GM12874 (cell line): Measurements from ENCODE around the gene LNP1.

ENCODE experiments used
- TF ChIP-seq, protein P1 (sequence below): IDR thresholded peaks from 2 replicates; pipeline ENCODE4 v1.5.1; 2011; ENCODE audit warnings: low read depth, mild to moderate bottlenecking, control low read depth, low read length, moderate library complexity; ENCODE audit not compliant: insufficient read depth

The LNP1 gene

GRCh38 chr3:100489118-100489517 is 87.8 kb downstream of the LNP1 start:
- TF ChIP-seq, protein P1, sequence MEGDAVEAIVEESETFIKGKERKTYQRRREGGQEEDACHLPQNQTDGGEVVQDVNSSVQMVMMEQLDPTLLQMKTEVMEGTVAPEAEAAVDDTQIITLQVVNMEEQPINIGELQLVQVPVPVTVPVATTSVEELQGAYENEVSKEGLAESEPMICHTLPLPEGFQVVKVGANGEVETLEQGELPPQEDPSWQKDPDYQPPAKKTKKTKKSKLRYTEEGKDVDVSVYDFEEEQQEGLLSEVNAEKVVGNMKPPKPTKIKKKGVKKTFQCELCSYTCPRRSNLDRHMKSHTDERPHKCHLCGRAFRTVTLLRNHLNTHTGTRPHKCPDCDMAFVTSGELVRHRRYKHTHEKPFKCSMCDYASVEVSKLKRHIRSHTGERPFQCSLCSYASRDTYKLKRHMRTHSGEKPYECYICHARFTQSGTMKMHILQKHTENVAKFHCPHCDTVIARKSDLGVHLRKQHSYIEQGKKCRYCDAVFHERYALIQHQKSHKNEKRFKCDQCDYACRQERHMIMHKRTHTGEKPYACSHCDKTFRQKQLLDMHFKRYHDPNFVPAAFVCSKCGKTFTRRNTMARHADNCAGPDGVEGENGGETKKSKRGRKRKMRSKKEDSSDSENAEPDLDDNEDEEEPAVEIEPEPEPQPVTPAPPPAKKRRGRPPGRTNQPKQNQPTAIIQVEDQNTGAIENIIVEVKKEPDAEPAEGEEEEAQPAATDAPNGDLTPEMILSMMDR = no peak

GRCh38 chr3:100492059-100493006 is 91.0 kb downstream of the LNP1 start, which contains the start of gene TMEM45A:
TSS of gene TMEM45A (plus strand) at chr3:100492619. CDS start at chr3:100555212, 62,593 bp downstream.
- TF ChIP-seq, protein P1 = no peak

GRCh38 chr3:100496711-100497261 is 95.4 kb downstream of the LNP1 start:
- TF ChIP-seq, protein P1 = no peak

DNA sequence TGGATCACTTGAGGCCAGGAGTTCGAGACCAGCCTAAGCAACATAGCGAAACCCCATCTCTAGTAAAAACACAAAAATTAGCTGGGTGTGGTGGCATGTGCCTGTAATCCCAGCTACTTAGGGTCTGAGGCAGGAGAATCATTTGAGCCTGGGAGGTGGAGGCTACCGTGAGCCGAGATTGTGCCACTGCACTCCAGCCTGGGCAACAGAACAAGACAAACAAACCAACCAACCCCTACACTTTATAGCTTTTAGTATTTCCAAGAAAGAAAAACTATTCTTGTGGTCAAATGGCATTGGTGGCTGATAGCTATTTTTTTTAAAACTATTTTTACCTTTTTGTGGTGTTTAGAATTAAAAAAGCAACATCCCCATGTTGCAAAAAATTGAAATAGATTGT is 98.3 kb downstream of the LNP1 start:
- TF ChIP-seq, protein P1 = no peak

DNA sequence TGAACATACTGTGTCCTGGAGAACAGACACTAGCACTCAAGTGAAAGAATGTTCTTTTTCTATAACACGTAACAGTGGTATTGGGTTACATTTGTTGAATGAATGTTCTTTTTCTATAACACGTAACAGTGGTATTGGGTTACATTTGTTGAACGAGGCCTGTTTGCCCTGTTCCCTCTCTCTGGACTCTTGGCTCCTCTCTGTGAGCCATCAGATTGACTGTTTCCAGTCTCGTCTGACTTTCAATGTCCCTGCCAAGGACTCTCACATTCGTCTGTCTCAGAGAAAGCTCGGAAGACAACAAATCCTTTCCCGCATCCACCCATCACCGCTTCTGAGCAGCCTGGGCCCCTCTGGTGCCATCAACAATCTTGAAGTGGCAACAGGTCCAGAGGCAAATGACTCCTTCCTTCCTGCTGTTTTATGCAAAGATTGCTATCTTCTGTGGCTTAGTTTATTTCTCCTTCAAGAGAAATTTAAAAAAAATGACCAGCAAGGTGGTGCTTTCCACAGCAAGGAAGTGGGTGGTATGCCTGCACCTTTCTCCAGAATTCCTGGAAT is 99.1 kb downstream of the LNP1 start:
- TF ChIP-seq, protein P1 = no peak

GRCh38 chr3:100503448-100503847 is 102.1 kb downstream of the LNP1 start:
- TF ChIP-seq, protein P1 = no peak
